ENCODE results near the gene MAP4K3. TPM values are rescaled to one million over a fixed set of nuclear protein-coding genes. Genes with fewer than 3 reads are reported as not detected.

Gene MAP4K3
- total and polyA plus RNA-seq, 2 of the 8 experiments (the other 6 are each of a cell fraction or from before 2014, with no cell fraction given): 11.4 to 63.0 TPM

- Histone ChIP-seq H3K23ac (ENCODE audit: insufficient read length) (no peak overlapping the region), H3K79me2 (ENCODE audit: control insufficient read depth in 1 of 2, insufficient read depth in 2 of 2, low read length in 2 of 2) (peaks cover 22 to 56% of the 10 kb centered on the region in 2 experiments), H4K5ac (ENCODE audit: insufficient read length, low read depth, low read length) (no peak overlapping the region), H2AFZ (ENCODE audit: low read length) (no peak overlapping the region), H4K91ac (replicated peaks; ENCODE audit: insufficient read length, low read length) (no peak overlapping the region), H3K18ac (ENCODE audit: extremely low read depth, low read length) (no peak overlapping the region), H3K4me1 (replicated peaks in 1 of 4; ENCODE audit: control insufficient read depth in 3 of 4, insufficient read depth in 4 of 4, low read length in 3 of 4) (peaks cover 4 to 18% (median 7%) of the 10 kb centered on the region in 4 experiments), H2BK12ac (ENCODE audit: low read depth, low read length) (no peak overlapping the region), H3K9me3 (ENCODE audit: insufficient read depth in 2 of 2, low read depth in 1 of 2, low read length in 1 of 2) (no peaks in the 10 kb centered on the region), H3K9ac (replicated peaks in 1 of 4; ENCODE audit: extremely low read depth in 1 of 4, low read depth in 3 of 4, low read length in 3 of 4) (peak overlapping the region; percentile 65 to 94 (median 76)), H3K23me2 (ENCODE audit: low read depth, low read length) (peaks cover 14% of the 10 kb centered on the region), H2BK120ac (replicated peaks; ENCODE audit: low read depth, low read length) (no peak overlapping the region), H3K4me2 (ENCODE audit: insufficient read depth in 1 of 2, low read depth in 2 of 2, low read length in 2 of 2) (peak overlapping the region; percentile 85 to 91), H3K14ac (ENCODE audit: insufficient read length) (peak overlapping the region; percentile 98), H3K36me3 (ENCODE audit: control insufficient read depth in 2 of 4, insufficient read depth in 4 of 4, low read length in 3 of 4) (no peaks in the 10 kb centered on the region), H2BK20ac (ENCODE audit: low read length) (no peak overlapping the region), H3K4ac (replicated peaks; ENCODE audit: insufficient read length, low read depth, low read length) (peak overlapping the region; percentile 87), H3K79me1 (ENCODE audit: low read depth, low read length) (peaks cover 4% of the 10 kb centered on the region; the same call in 1 of the 2 replicates), H3K27me3 (replicated peaks in 1 of 4; ENCODE audit: control insufficient read depth in 3 of 4, extremely low read depth in 1 of 4, insufficient read depth in 3 of 4, low read length in 3 of 4) (no peaks in the 10 kb centered on the region), H4K20me1 (replicated peaks in 1 of 2; ENCODE audit: control insufficient read depth in 1 of 2, insufficient read depth in 2 of 2, low read length in 2 of 2) (peaks cover 14 to 18% of the 10 kb centered on the region in 2 experiments), H3K4me3 (ENCODE audit: extremely low read depth in 1 of 4, insufficient read depth in 2 of 4, low read depth in 3 of 4, low read length in 4 of 4) (peak overlapping the region; percentile 57 to 93 (median 80)), H2BK5ac (ENCODE audit: low read depth, low read length) (0 out of 2 replicates have a peak overlapping the region, but pooled peaks have one; percentile 29), H2BK15ac (ENCODE audit: low read length) (no peak overlapping the region; the same call in 1 of the 2 replicates), H4K8ac (ENCODE audit: extremely low read depth, insufficient read depth, low read length) (peak overlapping the region; percentile 97), H3K56ac (replicated peaks; ENCODE audit: insufficient read length, low read depth, low read length) (no peak overlapping the region), H3K27ac (ENCODE audit: low read depth, low read length) (peak overlapping the region; percentile 66), H2AK5ac (ENCODE audit: low read depth, low read length) (no peak overlapping the region)
- ChIA-PET CTCF (ENCODE audit: partially characterized antibody) (interaction anchor here (0.5 kb wide), 1 partner anchor 855 kb away, joined by 3 read pairs; no protein-coding TSS in a partner anchor), POLR2A (ENCODE audit: partially characterized antibody) (interaction anchor here (0.6 to 1.7 kb wide), 9 partner anchors 9 to 685 kb away, joined by 3 to 6 read pairs (median 3); partner anchors contain the start of genes SOS1 and SRSF7)
- WGBS, 2 experiments (ENCODE audit: extremely low coverage in 1 of 2, insufficient coverage in 1 of 2, insufficient read length in 1 of 2, insufficient replicate concordance in 2 of 2, low coverage in 1 of 2, low lambda C conversion rate in 2 of 2, missing lambda C conversion rate in 1 of 2): 11% methylated on average over 17 of the region's 17 CpGs; no CpG with 5 or more reads in 1 of the 2 experiments
- no peak for FAIRE-seq
- DNase-seq (ENCODE audit: low read depth in 1 of 2, low spot score in 2 of 2): no peak
- no peak for TF ChIP-seq SP4 (IDR thresholded peaks at IDR 0.05; ENCODE audit: low read length)
- 0 out of 2 replicates have a peak, but pooled peaks have one; percentile 9 for TF ChIP-seq SUZ12 (IDR thresholded peaks at IDR 0.05; ENCODE audit: low read length)
- peak; percentile 90 for TF ChIP-seq SAP30 (IDR thresholded peaks at IDR 0.05; ENCODE audit: insufficient read depth, insufficient replicate concordance, low read length)
- TF ChIP-seq EGR1 (IDR thresholded peaks at IDR 0.05; ENCODE audit: borderline replicate concordance, low read depth, low read length): no peak
- TF ChIP-seq TAF7 (optimal IDR thresholded peaks at IDR 0.05; ENCODE audit: borderline replicate concordance, low read depth, low read length): no peak
These were observed 1.1 kb downstream of the MAP4K3 start for GRCh38 chr2:39435741-39436591.
